K562 (cell line): ENCODE measurements around the gene PIK3CB. TPM values are rescaled to one million over a fixed set of nuclear protein-coding genes. Genes with fewer than 3 reads are reported as not detected.

ENCODE experiments used
- ATF1 ChIP-seq, 2 experiments: fragments of 450-650 bp in 1 of 2; IDR thresholded peaks; 2 replicates each; pipeline ENCODE4 v1.6.1; 2016; ENCODE audit warnings: missing compliant biosample characterization in 1 of 2, missing genetic modification characterization in 1 of 2
- CBFA2T2 ChIP-seq: fragments of 450-650 bp; conservative IDR thresholded peaks from 2 replicates; pipeline ENCODE4 v1.6.1; 2017; ENCODE audit warnings: mild to moderate bottlenecking
- FOXM1 ChIP-seq, 2 experiments: fragments of 450-650 bp in 1 of 2; sonication (generic) in 1 of 2; formaldehyde crosslinking in 1 of 2; IDR thresholded peaks; 2 replicates each; pipeline versions ENCODE4 v1.6.1 to v1.9.0; 2017 to 2022; ENCODE audit warnings: low read depth in 2 of 2, mild to moderate bottlenecking in 2 of 2, missing genetic modification reagents in 1 of 2, moderate library complexity in 1 of 2
- HSF4 ChIP-seq: fragments of 250-450 bp; sonication (Bioruptor Pico); IDR thresholded peaks from 2 replicates; pipeline ENCODE4 v2.1.2; 2022; ENCODE audit warnings: mild to moderate bottlenecking, moderate library complexity, borderline replicate concordance
- NFIC ChIP-seq: fragments of 450-650 bp; IDR thresholded peaks from 2 replicates; pipeline ENCODE4 v1.6.1; 2017; ENCODE audit warnings: mild to moderate bottlenecking, inconsistent platforms
- PATZ1 ChIP-seq: fragments of 250-450 bp; sonication (Bioruptor Pico); IDR thresholded peaks from 2 replicates; pipeline ENCODE4 v1.5.0; 2020; ENCODE audit warnings: mild to moderate bottlenecking, borderline replicate concordance
- SMARCE1 ChIP-seq: fragments of 450-650 bp; IDR thresholded peaks from 2 replicates; pipeline ENCODE4 v1.7.1; 2016; ENCODE audit warnings: mild to moderate bottlenecking
- ZNF407 ChIP-seq: fragments of 450-650 bp; IDR thresholded peaks from 2 replicates; pipeline ENCODE4 v1.6.1; 2016; ENCODE audit warnings: low read depth
- polyA plus RNA-seq, 8 experiments: library from polyadenylated mRNA; depleted of rRNA in 4 of 8; stranded (reverse) in 5 of 8; unstranded in 3 of 8; fragments of >200 nt; fragmentation: Nextera tagmentation in 2 of 8; fragmentation: Illumina TruSeq in 1 of 8; extraction: Ambion mirVana in 2 of 8; extraction: Trizol in 1 of 8; gene quantifications; 2 replicates each; pipeline versions ENCODE4 v1.2.1 to v1.2.3, GENCODE V29; 2011 to 2014; ENCODE audit warnings: inconsistent platforms in 1 of 8, missing spikeins in 1 of 8
- total RNA-seq, 7 experiments: library from RNA; depleted of rRNA in 6 of 7; stranded (reverse); fragments of >200 nt in 6 of 7; fragmentation: Illumina TruSeq in 2 of 7; extraction: Trizol in 2 of 7; gene quantifications; 2 replicates each; pipeline versions ENCODE4 v1.2.1 to v1.2.3, GENCODE V29; 2011 to 2021; ENCODE audit warnings: low replicate concordance in 1 of 7

PIK3CB gene
- total and polyA plus RNA-seq, 9 of the 15 experiments (the other 6 are each of a cell fraction or from before 2014, with no cell fraction given) = 15.3 to 62.6 (median 28.3) TPM

GRCh38 chr3:138686771-138687221 lies 147.9 kb downstream of the PIK3CB start (continued):
- no peak for TF ChIP-seq PATZ1 (CRISPR knock-in tag)
- TF ChIP-seq CBFA2T2 = peak; percentile 80
- no peak for TF ChIP-seq HSF4 (CRISPR knock-in tag)
- TF ChIP-seq NFIC = peak; percentile 45; the same call in 1 of the 2 replicates
- TF ChIP-seq SMARCE1 = peak; percentile 85
- no peak for TF ChIP-seq ZNF407
- TF ChIP-seq ATF1 (CRISPR knock-in tag; IDR thresholded peaks at IDR 0.05) = no peak
- TF ChIP-seq ATF1 (tag; IDR thresholded peaks at IDR 0.05) = peak; percentile 49; the same call in 1 of the 2 replicates
- peak; percentile 74 for TF ChIP-seq FOXM1 (IDR thresholded peaks at IDR 0.05; ENCODE audit: low read depth)
- TF ChIP-seq FOXM1 (CRISPR knock-in tag; IDR thresholded peaks at IDR 0.05; ENCODE audit: low read depth) = no peak
